A549 treated with CORT108297 at 1 μM for 4 hours (cell line): Measurements from ENCODE around the gene MTERF4. TPM values are rescaled to one million over a fixed set of nuclear protein-coding genes. Genes with fewer than 3 reads are reported as not detected.

Experiments
- total RNA-seq: library from RNA; stranded (reverse); fragments of 200-300 nt; extraction: Qiagen RNA extraction; gene quantifications from 5 replicates; pipeline ENCODE4 v1.2.3, GENCODE V29; 2022

The MTERF4 gene
- total RNA-seq = 22.4 to 30.4 TPM (median 25.2 TPM) in 5 replicates

GRCh38 chr2:241102239-241102803, at the start of gene MTERF4:
TSS of gene MTERF4 (minus strand) at chr2:241102287. CDS start at chr2:241102273, 14 bp downstream.

DNA sequence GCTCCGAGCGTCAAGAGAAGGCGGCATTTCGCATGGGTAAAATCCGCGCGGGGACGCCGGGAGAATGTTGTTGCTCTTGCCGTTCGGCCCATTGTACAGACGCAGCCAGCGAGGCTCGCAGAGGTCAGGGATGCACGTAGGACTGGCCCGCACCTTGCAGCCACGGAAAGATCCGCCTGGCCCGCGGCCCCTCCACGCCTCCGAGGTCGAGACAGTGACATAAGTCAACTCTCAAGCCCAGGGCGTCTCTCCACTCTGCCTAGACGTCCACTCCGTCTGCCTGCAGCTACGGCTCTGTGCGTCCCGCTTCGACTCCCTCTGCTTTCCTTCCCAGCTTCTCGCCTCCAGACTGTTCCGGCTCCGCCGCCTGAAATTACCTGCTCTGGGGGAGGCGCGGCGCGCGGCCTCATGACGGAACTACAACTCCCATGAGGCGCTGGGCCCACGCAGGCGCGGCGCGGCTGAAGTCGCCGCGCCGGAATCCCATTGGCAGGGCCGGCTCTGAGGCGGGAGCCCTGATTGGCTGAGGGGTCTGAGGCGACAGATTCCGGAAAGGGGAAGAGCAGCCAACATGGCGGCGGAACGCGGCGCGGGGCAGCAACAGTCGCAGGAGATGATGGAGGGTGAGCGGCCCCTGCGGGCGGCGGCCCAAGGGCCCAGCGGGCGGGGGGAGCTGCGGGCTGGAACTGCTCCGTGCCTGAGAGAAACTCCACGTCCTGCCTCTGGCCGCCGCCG, 48.0 kb upstream of the MTERF4 start, which contains the start of gene PPP1R7:
TSS of gene PPP1R7 (plus strand) at position 543 of the 735 bp plus-strand sequence. CDS start at position 572, 29 bp downstream.

GRCh38 chr2:241148891-241149674, 47.0 kb upstream of the MTERF4 start, which contains the start of gene PASK:
TSS of gene PASK (minus strand) at chr2:241149472. CDS start at chr2:241143032, 6,440 bp downstream.

Other genes starting within 250 kb of the MTERF4 start
- gene AGXT, start 233.5 kb downstream of the MTERF4 start, total RNA-seq = not detected in 5 replicates
- 0.08 to 0.21 TPM (median 0.15 TPM) in 4 of 5 replicates, not detected in the other for gene MAB21L4, start 206.1 kb downstream of the MTERF4 start, total RNA-seq
- not detected in 5 replicates for gene CROCC2, start 196.0 kb downstream of the MTERF4 start, total RNA-seq
- 0.18 to 0.62 TPM (median 0.55 TPM) in 5 replicates for gene SNED1, start 103.7 kb downstream of the MTERF4 start, total RNA-seq
- 6.5 to 10.6 TPM (median 8.1 TPM) in 5 replicates for gene PASK, start 47.2 kb upstream of the MTERF4 start, total RNA-seq
- 56.3 to 73.9 TPM (median 60.0 TPM) in 5 replicates for gene PPP1R7, start 48.2 kb upstream of the MTERF4 start, total RNA-seq
- 1.5 to 2.6 TPM (median 2.5 TPM) in 5 replicates for gene ANO7, start 86.4 kb upstream of the MTERF4 start, total RNA-seq
- gene HDLBP, start 213.4 kb upstream of the MTERF4 start, total RNA-seq = 247 to 269 TPM (median 259 TPM) in 5 replicates
- gene SEPTIN2, start 213.6 kb upstream of the MTERF4 start, total RNA-seq = 238 to 297 TPM (median 262 TPM) in 5 replicates